Natural killer cell (primary cell): ENCODE measurements around the gene ANXA5. TPM values are rescaled to one million over a fixed set of nuclear protein-coding genes. Genes with fewer than 3 reads are reported as not detected.

Source experiments
- ATAC-seq, 3 donors: fragments of 150-1000 bp in 2 of 3; fragments of 200-7000 bp in 1 of 3; cut with Tn5 transposase; 1 replicate in 1 of 3; 2 replicates in 2 of 3; pipeline ENCODE4 v1.10.0; 2021; ENCODE audit warnings: mild to moderate bottlenecking in 2 of 3, moderate library complexity in 2 of 3
- DNase-seq, 2 donors: peaks; one replicate each; pipeline versions ENCODE4 v3.0.0 to v3.0.0-alpha.2; 2013 to 2021; ENCODE audit warnings: mixed read lengths in 1 of 2
- H3K27ac ChIP-seq: one replicate; pipeline ENCODE4 v1.5.1; 2013; ENCODE audit warnings: mild to moderate bottlenecking, low read length
- H3K27me3 ChIP-seq: one replicate; pipeline ENCODE4 v1.6.1; 2013; ENCODE audit warnings: low read length; ENCODE audit not compliant: control insufficient read depth, insufficient read depth
- H3K36me3 ChIP-seq: one replicate; pipeline ENCODE4 v1.6.1; 2013; ENCODE audit warnings: low read length; ENCODE audit not compliant: control insufficient read depth, insufficient read depth
- H3K4me1 ChIP-seq: one replicate; pipeline ENCODE4 v1.6.1; 2013; ENCODE audit warnings: low read length; ENCODE audit not compliant: control insufficient read depth, insufficient read depth
- H3K4me3 ChIP-seq: one replicate; pipeline ENCODE4 v1.5.1; 2013; ENCODE audit warnings: low read length
- H3K9me3 ChIP-seq: one replicate; pipeline ENCODE4 v1.6.1; 2013; ENCODE audit warnings: low read length; ENCODE audit not compliant: control insufficient read depth, insufficient read depth
- H3K27ac Mint-ChIP-seq, 2 donors: one replicate each; pipeline ENCODE4 v1.8.0; 2022; ENCODE audit warnings: mild to moderate bottlenecking in 2 of 2, mixed read lengths in 2 of 2, moderate library complexity in 1 of 2
- H3K27me3 Mint-ChIP-seq, 2 donors: one replicate each; pipeline ENCODE4 v1.8.0; 2022; ENCODE audit warnings: low read depth in 2 of 2, mixed read lengths in 2 of 2
- H3K36me3 Mint-ChIP-seq: one replicate; pipeline ENCODE4 v1.8.0; 2022; ENCODE audit warnings: mixed read lengths
- H3K4me1 Mint-ChIP-seq, 2 donors: one replicate each; pipeline ENCODE4 v1.8.0; 2022; ENCODE audit warnings: mixed read lengths in 2 of 2
- H3K4me3 Mint-ChIP-seq: one replicate; pipeline ENCODE4 v1.8.0; 2022; ENCODE audit warnings: mild to moderate bottlenecking, moderate library complexity, mixed read lengths
- H3K9me3 Mint-ChIP-seq, 2 donors: one replicate each; pipeline ENCODE4 v1.8.0; 2022; ENCODE audit warnings: mixed read lengths in 2 of 2
- CTCF ChIP-seq: fragments of 200-600 bp; IDR thresholded peaks from one replicate; pipeline ENCODE4 v1.8.0; 2022; ENCODE audit warnings: antibody characterized with exemption
- WGBS: methylation state at CpG from one replicate; pipeline ENCODE4 v1.1.7; 2013; ENCODE audit warnings: missing lambda C conversion rate; ENCODE audit not compliant: insufficient coverage; 5-methylcytosine and 5-hydroxymethylcytosine counted together
- intact Hi-C: fragments of 100-400 bp; cut with micrococcal nuclease; formaldehyde crosslinking; loops from one replicate; pipeline ENCODE4 v1.14.2; 2022
- total RNA-seq, 4 donors: library from RNA; stranded (reverse); fragments of 120-200 nt in 1 of 4; gene quantifications; one replicate each; pipeline versions ENCODE4 v1.2.3 to v1.2.4, GENCODE V29; 2013 to 2022

Gene ANXA5
- total RNA-seq, 3 donors from 2014 or later (not counting 1 experiment from before 2014, with no cell fraction given), result 24.9 to 74.4 (median 33.1) TPM

GRCh38 chr4:121688701-121689100, 8.1 kb downstream of the ANXA5 start:
- Mint-ChIP-seq H3K36me3 (no peaks in the 10 kb centered on the region), H3K4me3 (no peak overlapping the region), H3K27me3 (peaks cover 0 to 2% of the 10 kb centered on the region in 2 donors), H3K9me3 (no peaks in the 10 kb centered on the region), H3K4me1 (peaks cover 0 to 5% of the 10 kb centered on the region in 2 donors), H3K27ac (no peak overlapping the region)
- no peaks in the 10 kb centered on the region for H3K9me3 ChIP-seq
- TF ChIP-seq CTCF, result no peak
- ATAC-seq (no peak), DNase-seq (no peak)
- H3K36me3 ChIP-seq, result no peaks in the 10 kb centered on the region
- H3K4me1 ChIP-seq, result no peaks in the 10 kb centered on the region
- WGBS, result no CpG with 5 or more reads among the region's 2 CpGs
- H3K27ac ChIP-seq, result no peak overlapping the region
- H3K27me3 ChIP-seq, result no peaks in the 10 kb centered on the region
- H3K4me3 ChIP-seq, result no peak overlapping the region
- intact Hi-C loops, result no loop called here

GRCh38 chr4:121688261-121688660, 8.5 kb downstream of the ANXA5 start:
- H3K36me3 ChIP-seq, result no peaks in the 10 kb centered on the region

GRCh38 chr4:121686255-121686654, 10.5 kb downstream of the ANXA5 start:
- intact Hi-C loops, result no loop called here
- no peaks in the 10 kb centered on the region for H3K36me3 Mint-ChIP-seq
- no peaks in the 10 kb centered on the region for H3K9me3 Mint-ChIP-seq
- H3K36me3 ChIP-seq, result peaks cover 2% of the 10 kb centered on the region
- ATAC-seq (no peak), DNase-seq (no peak)
- H3K27me3 Mint-ChIP-seq, result peaks cover 0 to 2% of the 10 kb centered on the region in 2 donors
- WGBS, result over 99% methylated on average over 6 of the region's 6 CpGs
- no peaks in the 10 kb centered on the region for H3K4me1 Mint-ChIP-seq
- no peaks in the 10 kb centered on the region for H3K4me1 ChIP-seq
- no peaks in the 10 kb centered on the region for H3K27me3 ChIP-seq
- TF ChIP-seq CTCF, result no peak
- no peak overlapping the region for H3K4me3 Mint-ChIP-seq
- no peak overlapping the region for H3K27ac Mint-ChIP-seq
- H3K27ac ChIP-seq, result no peak overlapping the region
- H3K9me3 ChIP-seq, result no peaks in the 10 kb centered on the region
- no peak overlapping the region for H3K4me3 ChIP-seq

More at GRCh38 chr4:121688261-121688660, 8.5 kb downstream of the ANXA5 start:
- H3K27ac Mint-ChIP-seq, result no peak overlapping the region
- H3K4me3 Mint-ChIP-seq, result no peak overlapping the region
- Histone ChIP-seq H3K4me3 (no peak overlapping the region), H3K9me3 (no peaks in the 10 kb centered on the region), H3K27me3 (no peaks in the 10 kb centered on the region), H3K4me1 (no peaks in the 10 kb centered on the region), H3K27ac (no peak overlapping the region)
- intact Hi-C loops, result no loop called here
- 88% methylated on average over 2 of the region's 2 CpGs for WGBS
- no peak for TF ChIP-seq CTCF
- H3K4me1 Mint-ChIP-seq, result peaks cover 0 to 5% of the 10 kb centered on the region in 2 donors
- no peaks in the 10 kb centered on the region for H3K36me3 Mint-ChIP-seq
- peaks cover 0 to 2% of the 10 kb centered on the region in 2 donors for H3K27me3 Mint-ChIP-seq
- H3K9me3 Mint-ChIP-seq, result no peaks in the 10 kb centered on the region
- ATAC-seq (no peak), DNase-seq (no peak)

- peaks cover 8% of the 10 kb centered on the region for H3K36me3 ChIP-seq
- H3K4me3 ChIP-seq, result no peak overlapping the region
- no peaks in the 10 kb centered on the region for H3K4me1 Mint-ChIP-seq
- ATAC-seq (no peak), DNase-seq (no peak)
- H3K9me3 ChIP-seq, result no peaks in the 10 kb centered on the region
- no peaks in the 10 kb centered on the region for H3K9me3 Mint-ChIP-seq
- H3K36me3 Mint-ChIP-seq, result no peaks in the 10 kb centered on the region
- intact Hi-C loops, result no loop called here
- 98% methylated on average over 2 of the region's 2 CpGs for WGBS
- H3K27me3 Mint-ChIP-seq, result peaks cover 0 to 2% of the 10 kb centered on the region in 2 donors
- no peak for TF ChIP-seq CTCF
- H3K27ac ChIP-seq, result no peak overlapping the region
- H3K27ac Mint-ChIP-seq, result no peak overlapping the region
- no peaks in the 10 kb centered on the region for H3K27me3 ChIP-seq
- no peak overlapping the region for H3K4me3 Mint-ChIP-seq
- H3K4me1 ChIP-seq, result no peaks in the 10 kb centered on the region
These were observed 11.5 kb downstream of the ANXA5 start for GRCh38 chr4:121685257-121685656.
